GM12878 (cell line): ENCODE measurements around the gene HDAC7. TPM values are rescaled to one million over a fixed set of nuclear protein-coding genes. Genes with fewer than 3 reads are reported as not detected.

Source experiments
- ATAC-seq: fragments of 200-7000 bp; cut with Tn5 transposase; 3 replicates; pipeline ENCODE4 v1.9.1; 2020; ENCODE audit warnings: mild to moderate bottlenecking, moderate library complexity
- BruUV-seq: library from RNA; stranded (reverse); fragments of 400-500 nt; replicated peaks from 2 replicates; lab custom pipeline; 2021; lab: Mats Ljungman, UMichigan
- CTCF ChIA-PET: fragments of 300-600 bp; sonication (Branson Sonifier 250); formaldehyde crosslinking; extraction: SDS; loops from one replicate; lab custom pipeline; 2021; ENCODE audit warnings: inconsistent platforms; lab: Yijun Ruan, JAX
- POLR2A ChIA-PET: fragments of 350-600 bp; formaldehyde crosslinking; extraction: SDS; loops from one replicate; lab custom pipeline; 2021; ENCODE audit warnings: inconsistent platforms; lab: Charles Lee
- RAD21 ChIA-PET: fragments of 300-600 bp; sonication (Branson Sonifier 250); formaldehyde crosslinking; loops from one replicate; lab custom pipeline; 2023; ENCODE audit warnings: antibody characterized with exemption; ENCODE audit not compliant: unreplicated experiment; lab: Charles Lee
- SMC1A ChIA-PET: fragments of 300-600 bp; sonication (Branson Sonifier 250); formaldehyde crosslinking; loops from one replicate; lab custom pipeline; 2023; ENCODE audit not compliant: unreplicated experiment, uncharacterized antibody; lab: Charles Lee
- DNase-seq: peaks from one replicate; pipeline ENCODE4 v3.0.0-alpha.2; 2011; ENCODE audit warnings: low read depth, low spot score
- FAIRE-seq: peaks from 3 replicates; lab custom pipeline; 2011; peaks lifted over from hg19 to GRCh38; lab: Jason Lieb, UNC
- H2AFZ ChIP-seq: 2 replicates; pipeline ENCODE4 v1.6.0; 2011; ENCODE audit warnings: low read depth, low read length, control low read depth; ENCODE audit not compliant: control insufficient read depth
- H3K27ac ChIP-seq: 2 replicates; pipeline ENCODE4 v1.5.1; 2011; ENCODE audit warnings: control low read depth; ENCODE audit not compliant: control insufficient read depth, insufficient read depth
- H3K27me3 ChIP-seq, 2 experiments: replicated peaks in 1 of 2; 2 replicates each; pipeline versions ENCODE4 v1.6.0 to v1.6.1; 2011; ENCODE audit warnings: low read length in 1 of 2; ENCODE audit not compliant: control insufficient read depth in 2 of 2, insufficient read depth in 2 of 2
- H3K36me3 ChIP-seq, 2 experiments: 2 replicates each; pipeline ENCODE4 v1.5.1; 2011; ENCODE audit warnings: low read length in 1 of 2; ENCODE audit not compliant: control insufficient read depth in 2 of 2, insufficient read depth in 2 of 2
- H3K4me1 ChIP-seq: 2 replicates; pipeline ENCODE4 v1.6.1; 2011; ENCODE audit warnings: mild to moderate bottlenecking, low read length, moderate library complexity, mixed read lengths; ENCODE audit not compliant: control insufficient read depth, insufficient read depth
- H3K4me2 ChIP-seq: 2 replicates; pipeline ENCODE4 v1.6.0; 2011; ENCODE audit warnings: control low read depth; ENCODE audit not compliant: control insufficient read depth, insufficient read depth
- H3K4me3 ChIP-seq: fragments of 200-600 bp; sonication (generic); 2 replicates; pipeline ENCODE4 v1.5.1; 2016
- H3K79me2 ChIP-seq: 2 replicates; pipeline ENCODE4 v1.6.0; 2011; ENCODE audit warnings: low read length; ENCODE audit not compliant: control insufficient read depth, insufficient read depth
- H3K9ac ChIP-seq: 2 replicates; pipeline ENCODE4 v1.8.0; 2011; ENCODE audit warnings: low read length, control low read depth, mixed read lengths; ENCODE audit not compliant: control insufficient read depth, insufficient read depth
- H3K9me3 ChIP-seq: replicated peaks from 3 replicates; pipeline ENCODE4 v1.5.1; 2011; ENCODE audit warnings: mild to moderate bottlenecking, low read length; ENCODE audit not compliant: control insufficient read depth, insufficient read depth
- H4K20me1 ChIP-seq: 2 replicates; pipeline ENCODE4 v1.6.0; 2011; ENCODE audit not compliant: control insufficient read depth, insufficient read depth
- BRCA1 ChIP-seq: IDR thresholded peaks from 2 replicates; pipeline ENCODE4 v1.6.1; 2011; ENCODE audit warnings: low read depth, low read length, improper control_type of control experiment
- DPF2 ChIP-seq: fragments of 450-650 bp; IDR thresholded peaks from 2 replicates; pipeline ENCODE4 v1.6.1; 2017; ENCODE audit warnings: mild to moderate bottlenecking
- HDAC2 ChIP-seq: fragments of 200-600 bp; sonication (generic); IDR thresholded peaks from 2 replicates; pipeline ENCODE4 v1.6.1; 2017
- NRF1 ChIP-seq: conservative IDR thresholded peaks from 2 replicates; pipeline ENCODE4 v1.6.1; 2011; ENCODE audit warnings: mild to moderate bottlenecking, low read depth, low read length, improper control_type of control experiment
- PAX5 ChIP-seq: IDR thresholded peaks from 2 replicates; pipeline ENCODE4 v1.6.1; 2011; ENCODE audit warnings: low read depth, low read length, borderline replicate concordance
- SMAD1 ChIP-seq: fragments of 450-650 bp; IDR thresholded peaks from 2 replicates; pipeline ENCODE4 v1.6.1; 2018; ENCODE audit warnings: mild to moderate bottlenecking, low read depth; ENCODE audit not compliant: partially characterized antibody
- SP1 ChIP-seq: IDR thresholded peaks from one replicate; pipeline ENCODE4 v1.6.1; 2011; ENCODE audit warnings: low read depth, low read length
- WGBS: methylation state at CpG from one replicate; pipeline ENCODE4 v1.1.6; 2016; ENCODE audit warnings: low lambda C conversion rate; ENCODE audit not compliant: insufficient replicate concordance, insufficient coverage; ENCODE audit errors: missing lambda C conversion rate; 5-methylcytosine and 5-hydroxymethylcytosine counted together
- in situ Hi-C: fragments of 300-500 bp; cut with MboI; formaldehyde crosslinking; loops from 9 replicates; pipeline ENCODE4 v1.14.3; 2018; ENCODE audit warnings: mixed read lengths
- intact Hi-C: fragments of 100-400 bp; cut with micrococcal nuclease; formaldehyde crosslinking; loops from one replicate; pipeline ENCODE4 v1.14.2; 2022; ENCODE audit not compliant: unreplicated experiment
- polyA plus RNA-seq, 11 experiments: library from polyadenylated mRNA; depleted of rRNA in 4 of 11; unstranded in 6 of 11; stranded (reverse) in 5 of 11; fragments of >200 nt; fragmentation: Nextera tagmentation in 4 of 11; fragmentation: Illumina TruSeq in 1 of 11; extraction: Ambion mirVana in 4 of 11; extraction: Trizol in 1 of 11; gene quantifications; 1 replicate in 1 of 11; 2 replicates in 10 of 11; pipeline versions ENCODE4 v1.2.1 to v1.2.3, GENCODE V29; 2011 to 2016; ENCODE audit warnings: inconsistent platforms in 2 of 11, missing spikeins in 2 of 11, low read depth in 1 of 11
- total RNA-seq, 4 experiments: library from RNA; depleted of rRNA in 3 of 4; stranded (reverse); fragments of >200 nt in 3 of 4; fragmentation: Illumina TruSeq in 1 of 4; extraction: Trizol in 1 of 4; gene quantifications; 2 replicates each; pipeline versions ENCODE4 v1.2.1 to v1.2.3, GENCODE V29; 2013 to 2021
- TF ChIP-seq, protein P1 (sequence below): fragments of 450-650 bp; IDR thresholded peaks from 2 replicates; pipeline ENCODE4 v1.6.1; 2017; ENCODE audit warnings: low read depth, mild to moderate bottlenecking, moderate library complexity
- TF ChIP-seq, protein P2 (sequence below): fragments of 150-350 bp; IDR thresholded peaks from 2 replicates; pipeline ENCODE4 v1.6.1; 2016; ENCODE audit warnings: low read depth, low read length

HDAC7 gene
- total and polyA plus RNA-seq, 10 of the 15 experiments (the other 5 are each of a cell fraction or from before 2014, with no cell fraction given): 0.47 to 18.3 (median 5.4) TPM

DNA sequence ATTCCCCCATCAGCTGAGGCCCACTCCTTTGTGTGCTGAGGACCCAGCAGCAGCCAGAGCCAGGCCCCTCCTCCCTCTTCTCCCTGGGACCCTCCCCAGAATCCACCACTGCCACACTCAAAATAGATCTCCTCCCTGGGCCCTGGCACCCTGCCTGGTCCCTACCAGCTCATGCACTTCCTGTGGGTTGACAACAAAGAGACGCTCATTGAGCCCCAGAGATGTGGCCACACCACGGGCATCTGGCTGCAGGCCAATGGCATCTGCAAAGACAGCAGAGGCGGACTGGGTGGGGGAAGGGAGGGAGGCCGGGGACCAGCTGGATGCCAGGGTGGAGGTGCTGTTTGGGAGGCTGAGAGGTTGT lies 78.4 kb downstream of the HDAC7 start:
- H2AFZ ChIP-seq: no peak overlapping the region
- H3K9ac ChIP-seq: no peak overlapping the region
- FAIRE-seq: no peak

More for the DNA sequence above, 78.4 kb downstream of the HDAC7 start:
- CTCF ChIA-PET: interaction anchor here (0.6 to 10.4 kb wide), 28 partner anchors 9 to 367 kb away, joined by 3 to 814 read pairs (median 6); partner anchors contain the start of genes ENDOU, RAPGEF3, RPAP3 and SLC48A1
- H4K20me1 ChIP-seq: no peaks in the 10 kb centered on the region
- no peaks in the 10 kb centered on the region for H3K27me3 ChIP-seq
- no peak overlapping the region for H3K4me3 ChIP-seq
- BruUV-seq: no TSS peak
- H3K27ac ChIP-seq: no peak overlapping the region
- intact Hi-C loops (no loop called here), in situ Hi-C loops (no loop called here)
- WGBS: 0% methylated on average over 2 of the region's 4 CpGs
- no peaks in the 10 kb centered on the region for H3K36me3 ChIP-seq
- POLR2A ChIA-PET: interaction anchor here (0.8 to 5.5 kb wide), 5 partner anchors 14 to 67 kb away, joined by 3 to 40 read pairs (median 6); partner anchors contain the start of gene RAPGEF3
- no peak for TF ChIP-seq BRCA1
- TF ChIP-seq SMAD1: no peak
- no peak for TF ChIP-seq HDAC2
- TF ChIP-seq SP1: no peak
- TF ChIP-seq DPF2: no peak
- TF ChIP-seq, protein P1, sequence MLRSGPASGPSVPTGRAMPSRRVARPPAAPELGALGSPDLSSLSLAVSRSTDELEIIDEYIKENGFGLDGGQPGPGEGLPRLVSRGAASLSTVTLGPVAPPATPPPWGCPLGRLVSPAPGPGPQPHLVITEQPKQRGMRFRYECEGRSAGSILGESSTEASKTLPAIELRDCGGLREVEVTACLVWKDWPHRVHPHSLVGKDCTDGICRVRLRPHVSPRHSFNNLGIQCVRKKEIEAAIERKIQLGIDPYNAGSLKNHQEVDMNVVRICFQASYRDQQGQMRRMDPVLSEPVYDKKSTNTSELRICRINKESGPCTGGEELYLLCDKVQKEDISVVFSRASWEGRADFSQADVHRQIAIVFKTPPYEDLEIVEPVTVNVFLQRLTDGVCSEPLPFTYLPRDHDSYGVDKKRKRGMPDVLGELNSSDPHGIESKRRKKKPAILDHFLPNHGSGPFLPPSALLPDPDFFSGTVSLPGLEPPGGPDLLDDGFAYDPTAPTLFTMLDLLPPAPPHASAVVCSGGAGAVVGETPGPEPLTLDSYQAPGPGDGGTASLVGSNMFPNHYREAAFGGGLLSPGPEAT: no peak
- no peak for TF ChIP-seq PAX5
- TF ChIP-seq NRF1: no peak
- TF ChIP-seq, protein P2, sequence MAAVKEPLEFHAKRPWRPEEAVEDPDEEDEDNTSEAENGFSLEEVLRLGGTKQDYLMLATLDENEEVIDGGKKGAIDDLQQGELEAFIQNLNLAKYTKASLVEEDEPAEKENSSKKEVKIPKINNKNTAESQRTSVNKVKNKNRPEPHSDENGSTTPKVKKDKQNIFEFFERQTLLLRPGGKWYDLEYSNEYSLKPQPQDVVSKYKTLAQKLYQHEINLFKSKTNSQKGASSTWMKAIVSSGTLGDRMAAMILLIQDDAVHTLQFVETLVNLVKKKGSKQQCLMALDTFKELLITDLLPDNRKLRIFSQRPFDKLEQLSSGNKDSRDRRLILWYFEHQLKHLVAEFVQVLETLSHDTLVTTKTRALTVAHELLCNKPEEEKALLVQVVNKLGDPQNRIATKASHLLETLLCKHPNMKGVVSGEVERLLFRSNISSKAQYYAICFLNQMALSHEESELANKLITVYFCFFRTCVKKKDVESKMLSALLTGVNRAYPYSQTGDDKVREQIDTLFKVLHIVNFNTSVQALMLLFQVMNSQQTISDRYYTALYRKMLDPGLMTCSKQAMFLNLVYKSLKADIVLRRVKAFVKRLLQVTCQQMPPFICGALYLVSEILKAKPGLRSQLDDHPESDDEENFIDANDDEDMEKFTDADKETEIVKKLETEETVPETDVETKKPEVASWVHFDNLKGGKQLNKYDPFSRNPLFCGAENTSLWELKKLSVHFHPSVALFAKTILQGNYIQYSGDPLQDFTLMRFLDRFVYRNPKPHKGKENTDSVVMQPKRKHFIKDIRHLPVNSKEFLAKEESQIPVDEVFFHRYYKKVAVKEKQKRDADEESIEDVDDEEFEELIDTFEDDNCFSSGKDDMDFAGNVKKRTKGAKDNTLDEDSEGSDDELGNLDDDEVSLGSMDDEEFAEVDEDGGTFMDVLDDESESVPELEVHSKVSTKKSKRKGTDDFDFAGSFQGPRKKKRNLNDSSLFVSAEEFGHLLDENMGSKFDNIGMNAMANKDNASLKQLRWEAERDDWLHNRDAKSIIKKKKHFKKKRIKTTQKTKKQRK: no peak
- peak overlapping the region; percentile 31 for H3K4me2 ChIP-seq
- H3K79me2 ChIP-seq: no peaks in the 10 kb centered on the region
- H3K9me3 ChIP-seq: no peaks in the 10 kb centered on the region
- peak; percentile 71 for ATAC-seq
- DNase-seq: no peak
- H3K4me1 ChIP-seq: peaks cover 25% of the 10 kb centered on the region
- SMC1A ChIA-PET: interaction anchor here (0.7 to 10.3 kb wide), 18 partner anchors 10 to 709 kb away, joined by 3 to 277 read pairs (median 6); partner anchors contain the start of genes ENDOU, RAPGEF3 and SLC48A1
- RAD21 ChIA-PET: interaction anchor here (0.7 to 7.8 kb wide), 18 partner anchors 8 to 206 kb away, joined by 3 to 327 read pairs (median 9); partner anchors contain the start of genes ENDOU, RAPGEF3, RPAP3 and SLC48A1
